ENCODE results near the gene PFKFB1. TPM values are rescaled to one million over a fixed set of nuclear protein-coding genes. Genes with fewer than 3 reads are reported as not detected.

The PFKFB1 gene
- polyA plus RNA-seq, 2 of the 4 experiments (the other 2 are of a cell fraction): 0.04 to 0.28 TPM

DNA sequence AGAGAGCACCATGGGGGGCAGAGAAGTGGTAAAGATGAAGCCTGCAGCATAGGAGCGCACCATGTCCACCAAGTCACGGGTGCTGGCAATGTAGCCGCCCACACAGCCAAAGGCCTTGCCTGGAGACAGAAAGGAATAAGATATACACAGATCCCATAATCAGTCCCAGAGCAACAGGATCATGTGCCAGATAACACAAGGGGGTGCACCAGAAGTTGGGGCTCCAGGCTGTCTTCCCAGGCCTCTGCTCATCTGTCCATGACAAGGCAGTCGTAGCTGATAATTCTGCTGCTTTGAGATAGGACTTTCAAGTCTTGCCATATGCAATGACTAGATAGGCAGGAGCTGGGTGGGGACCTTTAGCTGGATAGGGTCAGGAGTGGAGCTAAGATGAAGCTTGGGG, 20.9 kb upstream of the PFKFB1 start:
- TF ChIP-seq EP300 (IDR thresholded peaks at IDR 0.05): no peak
- no peak for TF ChIP-seq TFCP2L1 (CRISPR knock-in tag; IDR thresholded peaks at IDR 0.05)
- TF ChIP-seq POLR2AphosphoS2 (conservative IDR thresholded peaks at IDR 0.05; ENCODE audit: low read length): no peak
- no peak for TF ChIP-seq JUNB (IDR thresholded peaks at IDR 0.05)
- TF ChIP-seq RCOR1 (IDR thresholded peaks at IDR 0.05; ENCODE audit: low read depth, low read length): no peak
- TF ChIP-seq, protein P1, sequence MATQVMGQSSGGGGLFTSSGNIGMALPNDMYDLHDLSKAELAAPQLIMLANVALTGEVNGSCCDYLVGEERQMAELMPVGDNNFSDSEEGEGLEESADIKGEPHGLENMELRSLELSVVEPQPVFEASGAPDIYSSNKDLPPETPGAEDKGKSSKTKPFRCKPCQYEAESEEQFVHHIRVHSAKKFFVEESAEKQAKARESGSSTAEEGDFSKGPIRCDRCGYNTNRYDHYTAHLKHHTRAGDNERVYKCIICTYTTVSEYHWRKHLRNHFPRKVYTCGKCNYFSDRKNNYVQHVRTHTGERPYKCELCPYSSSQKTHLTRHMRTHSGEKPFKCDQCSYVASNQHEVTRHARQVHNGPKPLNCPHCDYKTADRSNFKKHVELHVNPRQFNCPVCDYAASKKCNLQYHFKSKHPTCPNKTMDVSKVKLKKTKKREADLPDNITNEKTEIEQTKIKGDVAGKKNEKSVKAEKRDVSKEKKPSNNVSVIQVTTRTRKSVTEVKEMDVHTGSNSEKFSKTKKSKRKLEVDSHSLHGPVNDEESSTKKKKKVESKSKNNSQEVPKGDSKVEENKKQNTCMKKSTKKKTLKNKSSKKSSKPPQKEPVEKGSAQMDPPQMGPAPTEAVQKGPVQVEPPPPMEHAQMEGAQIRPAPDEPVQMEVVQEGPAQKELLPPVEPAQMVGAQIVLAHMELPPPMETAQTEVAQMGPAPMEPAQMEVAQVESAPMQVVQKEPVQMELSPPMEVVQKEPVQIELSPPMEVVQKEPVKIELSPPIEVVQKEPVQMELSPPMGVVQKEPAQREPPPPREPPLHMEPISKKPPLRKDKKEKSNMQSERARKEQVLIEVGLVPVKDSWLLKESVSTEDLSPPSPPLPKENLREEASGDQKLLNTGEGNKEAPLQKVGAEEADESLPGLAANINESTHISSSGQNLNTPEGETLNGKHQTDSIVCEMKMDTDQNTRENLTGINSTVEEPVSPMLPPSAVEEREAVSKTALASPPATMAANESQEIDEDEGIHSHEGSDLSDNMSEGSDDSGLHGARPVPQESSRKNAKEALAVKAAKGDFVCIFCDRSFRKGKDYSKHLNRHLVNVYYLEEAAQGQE (IDR thresholded peaks at IDR 0.05): no peak
- TF ChIP-seq CHD2 (IDR thresholded peaks at IDR 0.05; ENCODE audit: low read length, partially characterized antibody): no peak
- TF ChIP-seq MAX (IDR thresholded peaks at IDR 0.05): no peak
- no peak for TF ChIP-seq NFE2L2 (conservative IDR thresholded peaks at IDR 0.05; ENCODE audit: low read length)
- no peak for TF ChIP-seq HOXB13 (CRISPR knock-in tag; IDR thresholded peaks at IDR 0.05; ENCODE audit: low read depth)
- TF ChIP-seq KDM5A (IDR thresholded peaks at IDR 0.05): no peak
- TF ChIP-seq, protein P2, sequence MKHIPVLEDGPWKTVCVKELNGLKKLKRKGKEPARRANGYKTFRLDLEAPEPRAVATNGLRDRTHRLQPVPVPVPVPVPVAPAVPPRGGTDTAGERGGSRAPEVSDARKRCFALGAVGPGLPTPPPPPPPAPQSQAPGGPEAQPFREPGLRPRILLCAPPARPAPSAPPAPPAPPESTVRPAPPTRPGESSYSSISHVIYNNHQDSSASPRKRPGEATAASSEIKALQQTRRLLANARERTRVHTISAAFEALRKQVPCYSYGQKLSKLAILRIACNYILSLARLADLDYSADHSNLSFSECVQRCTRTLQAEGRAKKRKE (CRISPR knock-in tag; IDR thresholded peaks at IDR 0.05; ENCODE audit: low read depth): no peak
- TF ChIP-seq MAZ (IDR thresholded peaks at IDR 0.05; ENCODE audit: borderline replicate concordance, low read depth, low read length): no peak
- TF ChIP-seq EHF (CRISPR knock-in tag; IDR thresholded peaks at IDR 0.05): no peak
- no peak for TF ChIP-seq HEYL (CRISPR knock-in tag; IDR thresholded peaks at IDR 0.05)
- TF ChIP-seq PBX3 (IDR thresholded peaks at IDR 0.05): no peak
- no peak for TF ChIP-seq RARB (CRISPR knock-in tag; IDR thresholded peaks at IDR 0.05)
- Histone ChIP-seq H3K4me1 (no peaks in the 10 kb centered on the region), H3K4me3 (no peak overlapping the region), H3K4me2 (no peak overlapping the region), H3K27ac (no peak overlapping the region), H3K9me3 (no peaks in the 10 kb centered on the region)
- FAIRE-seq (no peak), ATAC-seq (no peak), DNase-seq (ENCODE audit: low read depth in 1 of 2, low spot score in 1 of 2) (no peak)
- CTCF ChIA-PET: no interaction called here
- WGBS (ENCODE audit: missing lambda C conversion rate): 75% methylated on average over 1 of the region's 4 CpGs
- POLR2A ChIA-PET: interaction anchor here (1.1 kb wide), 1 partner anchor 15 kb away, joined by 3 read pairs; the partner anchor contains the start of gene APEX2

DNA sequence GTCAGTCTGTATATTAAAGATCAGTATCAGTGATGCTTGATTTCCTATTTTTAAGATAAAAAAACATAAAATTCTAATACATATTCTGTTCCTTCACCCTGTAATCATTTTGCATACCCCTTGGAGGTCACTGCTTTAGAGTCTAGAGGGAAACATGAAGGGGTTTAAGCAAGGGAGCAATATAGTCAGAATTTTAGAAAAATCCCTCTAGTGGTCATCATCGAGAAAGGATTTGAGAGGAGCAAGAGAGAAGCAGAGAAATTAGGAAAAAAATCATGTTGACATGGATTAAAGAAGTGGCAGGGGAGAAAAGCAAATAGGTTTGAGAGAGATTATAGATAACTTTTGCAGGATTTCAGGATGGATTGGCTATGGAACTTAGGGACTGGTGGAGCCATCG, 17.3 kb upstream of the PFKFB1 start:
- TF ChIP-seq HES2 (IDR thresholded peaks at IDR 0.05) (no peak), SMC3 (IDR thresholded peaks at IDR 0.05) (peak; percentile 27; the same call in 2 of the 3 replicates), RAD21 (conservative IDR thresholded peaks at IDR 0.05 in 1 of 2, IDR thresholded peaks at IDR 0.05 in 1 of 2) (peak in 1 of 2 experiments; percentile 8; a peak in 1 of 5 replicates), HOXA7 (CRISPR knock-in tag; IDR thresholded peaks at IDR 0.05) (no peak), MAX (IDR thresholded peaks at IDR 0.05) (no peak), CHD4 (IDR thresholded peaks at IDR 0.05; ENCODE audit: borderline replicate concordance) (no peak), JUN (IDR thresholded peaks at IDR 0.05) (no peak), HOXB5 (CRISPR knock-in tag; IDR thresholded peaks at IDR 0.05) (no peak), POLR2AphosphoS2 (conservative IDR thresholded peaks at IDR 0.05; ENCODE audit: low read length) (no peak), HDAC2 (IDR thresholded peaks at IDR 0.05) (no peak), RFX5 (IDR thresholded peaks at IDR 0.05) (no peak)
- TF ChIP-seq, protein P3, sequence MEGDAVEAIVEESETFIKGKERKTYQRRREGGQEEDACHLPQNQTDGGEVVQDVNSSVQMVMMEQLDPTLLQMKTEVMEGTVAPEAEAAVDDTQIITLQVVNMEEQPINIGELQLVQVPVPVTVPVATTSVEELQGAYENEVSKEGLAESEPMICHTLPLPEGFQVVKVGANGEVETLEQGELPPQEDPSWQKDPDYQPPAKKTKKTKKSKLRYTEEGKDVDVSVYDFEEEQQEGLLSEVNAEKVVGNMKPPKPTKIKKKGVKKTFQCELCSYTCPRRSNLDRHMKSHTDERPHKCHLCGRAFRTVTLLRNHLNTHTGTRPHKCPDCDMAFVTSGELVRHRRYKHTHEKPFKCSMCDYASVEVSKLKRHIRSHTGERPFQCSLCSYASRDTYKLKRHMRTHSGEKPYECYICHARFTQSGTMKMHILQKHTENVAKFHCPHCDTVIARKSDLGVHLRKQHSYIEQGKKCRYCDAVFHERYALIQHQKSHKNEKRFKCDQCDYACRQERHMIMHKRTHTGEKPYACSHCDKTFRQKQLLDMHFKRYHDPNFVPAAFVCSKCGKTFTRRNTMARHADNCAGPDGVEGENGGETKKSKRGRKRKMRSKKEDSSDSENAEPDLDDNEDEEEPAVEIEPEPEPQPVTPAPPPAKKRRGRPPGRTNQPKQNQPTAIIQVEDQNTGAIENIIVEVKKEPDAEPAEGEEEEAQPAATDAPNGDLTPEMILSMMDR (IDR thresholded peaks at IDR 0.05): peak; percentile 35; the same call in 2 of the 3 replicates
- FAIRE-seq: peak; percentile 61
- Histone ChIP-seq H3K4me3 (no peak overlapping the region), H3K9me3 (no peaks in the 10 kb centered on the region), H3K4me2 (no peak overlapping the region), H3K4me1 (peaks cover 23% of the 10 kb centered on the region), H3K27ac (no peak overlapping the region)
- ChIA-PET POLR2A (no interaction called here), CTCF (interaction anchor here (0.7 to 2.6 kb wide), 4 partner anchors 10 to 372 kb away, joined by 3 to 6 read pairs (median 4); no protein-coding TSS in a partner anchor)
- no peak for DNase-seq (ENCODE audit: low read depth in 1 of 2, low spot score in 1 of 2)
- 4% methylated on average over 2 of the region's 2 CpGs for WGBS (ENCODE audit: missing lambda C conversion rate)
- ATAC-seq: peak; percentile 37 to 60; a peak in 4 of 6 replicates
